Measurements from ENCODE around the gene IRF9.

IRF9 gene

GRCh38 chr14:24132976-24133375 lies 28.1 kb upstream of the IRF9 start:
- no peak for DNase-seq
- Mint-ChIP-seq H3K36me3 (ENCODE audit: low read depth) (peaks cover 5% of the 10 kb centered on the region), H3K4me1 (peaks cover 47% of the 10 kb centered on the region), H3K4me3 (no peak overlapping the region), H3K9me3 (no peaks in the 10 kb centered on the region), H3K27ac (no peak overlapping the region), H3K27me3 (ENCODE audit: low read depth, poor library complexity) (peaks cover 22% of the 10 kb centered on the region)
- no peak for TF ChIP-seq CTCF (IDR thresholded peaks at IDR 0.05)

- Mint-ChIP-seq H3K27me3 (ENCODE audit: low read depth, poor library complexity) (peaks cover 22% of the 10 kb centered on the region), H3K9me3 (no peaks in the 10 kb centered on the region), H3K27ac (no peak overlapping the region), H3K36me3 (ENCODE audit: low read depth) (peaks cover 13% of the 10 kb centered on the region), H3K4me3 (no peak overlapping the region), H3K4me1 (peaks cover 54% of the 10 kb centered on the region)
- no peak for DNase-seq
- no peak for TF ChIP-seq CTCF (IDR thresholded peaks at IDR 0.05)
Measured at GRCh38 chr14:24133735-24134134, 27.3 kb upstream of the IRF9 start.

- TF ChIP-seq CTCF (IDR thresholded peaks at IDR 0.05), result no peak
- Mint-ChIP-seq H3K27me3 (ENCODE audit: low read depth, poor library complexity) (peaks cover 22% of the 10 kb centered on the region), H3K27ac (no peak overlapping the region), H3K36me3 (ENCODE audit: low read depth) (peaks cover 25% of the 10 kb centered on the region), H3K4me3 (peak overlapping the region; percentile 88), H3K4me1 (peaks cover 67% of the 10 kb centered on the region), H3K9me3 (no peaks in the 10 kb centered on the region)
- no peak for DNase-seq
Measured at GRCh38 chr14:24135584-24135833, 25.6 kb upstream of the IRF9 start.

- H3K9me3 Mint-ChIP-seq, result no peaks in the 10 kb centered on the region
- DNase-seq, result peak; percentile 96
- H3K4me1 Mint-ChIP-seq, result peaks cover 66% of the 10 kb centered on the region
- H3K4me3 Mint-ChIP-seq, result peak within 1 kb of the TSS; percentile 88
- peaks cover 25% of the 10 kb centered on the region for H3K36me3 Mint-ChIP-seq (ENCODE audit: low read depth)
- H3K27me3 Mint-ChIP-seq (ENCODE audit: low read depth, poor library complexity), result peaks cover 22% of the 10 kb centered on the region
- TF ChIP-seq CTCF (IDR thresholded peaks at IDR 0.05), result no peak
- H3K27ac Mint-ChIP-seq, result peak within 1 kb of the TSS; percentile 73
Measured at GRCh38 chr14:24135834-24136683, 25.0 kb upstream of the IRF9 start, which contains the start of gene PSME1. Gene PSME1 (plus strand): TSS chr14:24136194. CDS start chr14:24136263, 69 bp downstream.

GRCh38 chr14:24136684-24137528 lies 24.2 kb upstream of the IRF9 start:
- Mint-ChIP-seq H3K27ac (peak overlapping the region; percentile 73), H3K27me3 (ENCODE audit: low read depth, poor library complexity) (peaks cover 18% of the 10 kb centered on the region), H3K4me1 (peaks cover 61% of the 10 kb centered on the region), H3K36me3 (ENCODE audit: low read depth) (peaks cover 25% of the 10 kb centered on the region), H3K4me3 (peak overlapping the region; percentile 83), H3K9me3 (no peaks in the 10 kb centered on the region)
- no peak for TF ChIP-seq CTCF (IDR thresholded peaks at IDR 0.05)
- DNase-seq, result no peak
